Stomach (tissue), 4 donors: Measurements from ENCODE around the gene ZNF580.

Source experiments
- POLR2A ChIP-seq, 4 donors: fragments of 450-650 bp; IDR thresholded peaks; one replicate each; pipeline ENCODE4 v1.6.1; 2016; ENCODE audit warnings: antibody characterized with exemption in 4 of 4, control low read depth in 2 of 4, mild to moderate bottlenecking in 1 of 4, moderate library complexity in 1 of 4
- TF ChIP-seq, protein P1 (sequence below), 7 experiments: fragments of 450-650 bp in 4 of 7; fragments of 200-600 bp in 3 of 7; sonication (generic) in 3 of 7; IDR thresholded peaks; one replicate each; pipeline ENCODE4 v1.5.1; 2016 to 2019; ENCODE audit warnings: antibody characterized with exemption in 7 of 7, control low read depth in 2 of 7, mild to moderate bottlenecking in 1 of 7

DNA sequence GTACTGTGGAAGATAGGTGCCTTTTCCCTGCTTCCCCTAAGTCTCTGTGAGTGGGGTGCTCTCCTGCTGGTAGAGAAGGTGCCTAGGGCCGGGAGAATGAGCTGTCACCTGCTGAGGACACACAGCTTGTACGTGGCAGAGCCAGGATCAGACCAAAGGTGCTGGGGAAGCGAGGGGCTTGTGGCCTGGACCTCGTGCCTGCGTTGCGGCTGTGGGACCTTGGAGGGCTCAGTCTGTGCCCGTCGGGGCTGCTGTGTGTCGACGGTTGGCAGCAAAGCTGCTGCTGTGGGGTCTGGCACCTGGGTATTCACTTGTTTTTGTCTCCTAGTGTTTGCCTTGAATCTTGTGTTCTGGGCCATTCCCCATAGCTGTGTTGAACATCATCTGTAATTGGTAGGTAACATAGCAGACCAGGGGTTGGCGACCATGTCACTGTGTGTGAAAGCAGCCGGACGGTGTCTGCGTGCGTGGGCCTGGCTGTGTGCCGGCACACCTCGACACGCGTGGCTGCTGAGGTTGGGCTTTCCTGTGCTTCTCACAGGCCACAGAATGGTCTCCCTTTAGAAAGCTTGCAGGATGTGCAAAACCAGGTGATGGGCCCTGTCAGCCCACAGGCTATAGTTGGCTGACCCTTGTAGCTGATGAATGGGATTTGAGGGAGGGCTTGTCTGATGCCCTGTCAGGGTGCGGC lies 23.2 kb downstream of the ZNF580 start:
- no peak for TF ChIP-seq POLR2A (IDR thresholded peaks at IDR 0.05)
- TF ChIP-seq, protein P1, sequence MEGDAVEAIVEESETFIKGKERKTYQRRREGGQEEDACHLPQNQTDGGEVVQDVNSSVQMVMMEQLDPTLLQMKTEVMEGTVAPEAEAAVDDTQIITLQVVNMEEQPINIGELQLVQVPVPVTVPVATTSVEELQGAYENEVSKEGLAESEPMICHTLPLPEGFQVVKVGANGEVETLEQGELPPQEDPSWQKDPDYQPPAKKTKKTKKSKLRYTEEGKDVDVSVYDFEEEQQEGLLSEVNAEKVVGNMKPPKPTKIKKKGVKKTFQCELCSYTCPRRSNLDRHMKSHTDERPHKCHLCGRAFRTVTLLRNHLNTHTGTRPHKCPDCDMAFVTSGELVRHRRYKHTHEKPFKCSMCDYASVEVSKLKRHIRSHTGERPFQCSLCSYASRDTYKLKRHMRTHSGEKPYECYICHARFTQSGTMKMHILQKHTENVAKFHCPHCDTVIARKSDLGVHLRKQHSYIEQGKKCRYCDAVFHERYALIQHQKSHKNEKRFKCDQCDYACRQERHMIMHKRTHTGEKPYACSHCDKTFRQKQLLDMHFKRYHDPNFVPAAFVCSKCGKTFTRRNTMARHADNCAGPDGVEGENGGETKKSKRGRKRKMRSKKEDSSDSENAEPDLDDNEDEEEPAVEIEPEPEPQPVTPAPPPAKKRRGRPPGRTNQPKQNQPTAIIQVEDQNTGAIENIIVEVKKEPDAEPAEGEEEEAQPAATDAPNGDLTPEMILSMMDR (IDR thresholded peaks at IDR 0.05): no peak
